ELF-1 (cell line): ENCODE data around the gene A2M.
A peak's percentile ranks its signal among the peaks of the same experiment; 100 is the strongest.
"Not testable (repeated sequence)": the region's sequence is repeated elsewhere in the genome, so short reads cannot be mapped to it uniquely, and the experiment has no call there.

Experiments used
- DNase-seq: peaks from one replicate; pipeline ENCODE4 v3.0.0-alpha.2; 2016; ENCODE audit warnings: low read depth, low spot score

A2M gene

GRCh38 chr12:9115731-9116559 is at the start of gene A2M:
A2M (minus strand) TSS chr12:9115919; CDS start chr12:9115849, 70 bp downstream.
- no peak for DNase-seq

DNA sequence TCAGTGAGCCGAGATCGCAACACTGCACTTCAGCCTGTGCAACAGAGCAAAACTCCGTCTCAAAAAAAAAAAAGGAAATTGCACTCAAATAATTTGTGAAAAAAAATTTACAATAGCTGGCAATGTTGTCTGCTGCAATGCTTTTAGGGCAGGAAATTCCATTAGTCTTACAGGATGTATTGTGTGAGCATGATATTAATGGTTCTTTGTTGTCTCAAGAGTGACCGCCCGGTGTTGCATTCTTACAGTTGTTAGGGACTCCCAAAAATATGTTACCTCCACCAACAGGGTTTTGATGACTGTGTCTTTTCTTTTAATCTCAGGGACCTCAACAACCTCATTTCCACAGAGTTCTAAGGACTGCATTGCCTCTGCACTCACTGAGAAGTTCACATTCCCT is 47.7 kb upstream of the A2M start:
- no peak for DNase-seq

DNA sequence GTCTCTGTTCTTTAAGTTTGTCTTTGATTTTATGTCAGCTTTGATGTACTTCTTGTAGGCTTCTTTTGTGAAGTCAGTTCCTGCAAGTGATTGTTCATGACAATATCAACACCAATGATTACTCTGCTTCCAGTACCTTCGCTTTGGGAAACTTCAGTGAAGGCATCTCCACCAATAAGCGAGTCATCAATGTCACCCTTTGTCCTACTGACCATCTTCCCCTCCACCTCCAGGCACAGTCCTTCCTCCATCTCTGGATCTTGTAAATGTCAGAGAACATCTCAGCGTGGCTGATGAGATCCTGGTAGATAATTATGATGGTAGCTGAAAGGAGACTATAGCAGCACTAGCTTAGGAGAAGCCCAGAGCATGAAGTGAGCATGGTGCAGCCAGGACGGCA is 40.4 kb upstream of the A2M start:
- no peak for DNase-seq

GRCh38 chr12:9149372-9149771 is 33.7 kb upstream of the A2M start:
- no peak for DNase-seq

- DNase-seq = no peak
Measured at GRCh38 chr12:9148926-9149325, 33.2 kb upstream of the A2M start.

GRCh38 chr12:9147461-9147860 is 31.7 kb upstream of the A2M start:
- DNase-seq = no peak

DNA sequence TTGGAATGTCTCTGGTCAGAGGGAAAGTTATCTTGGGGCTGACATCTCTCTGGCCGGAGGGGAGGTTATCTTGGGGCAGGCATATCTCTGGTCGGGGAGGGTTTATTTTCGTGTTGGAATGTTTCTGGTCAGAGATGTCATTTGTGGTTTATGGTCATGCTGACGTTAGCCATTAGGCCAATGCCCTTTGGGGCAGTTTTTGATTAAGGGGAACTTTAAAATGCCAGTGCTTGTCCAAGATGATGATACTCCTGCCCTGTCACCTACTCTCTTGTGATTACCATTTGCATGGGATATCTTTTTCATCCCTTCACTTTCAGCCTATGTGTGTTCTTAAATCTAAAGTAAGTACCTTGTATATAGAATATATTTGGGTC is 29.0 kb upstream of the A2M start:
- no peak for DNase-seq

- DNase-seq = no peak
Measured at GRCh38 chr12:9143929-9144729, 28.4 kb upstream of the A2M start.

- DNase-seq = no peak
Measured at GRCh38 chr12:9143137-9143536, 27.4 kb upstream of the A2M start.

DNA sequence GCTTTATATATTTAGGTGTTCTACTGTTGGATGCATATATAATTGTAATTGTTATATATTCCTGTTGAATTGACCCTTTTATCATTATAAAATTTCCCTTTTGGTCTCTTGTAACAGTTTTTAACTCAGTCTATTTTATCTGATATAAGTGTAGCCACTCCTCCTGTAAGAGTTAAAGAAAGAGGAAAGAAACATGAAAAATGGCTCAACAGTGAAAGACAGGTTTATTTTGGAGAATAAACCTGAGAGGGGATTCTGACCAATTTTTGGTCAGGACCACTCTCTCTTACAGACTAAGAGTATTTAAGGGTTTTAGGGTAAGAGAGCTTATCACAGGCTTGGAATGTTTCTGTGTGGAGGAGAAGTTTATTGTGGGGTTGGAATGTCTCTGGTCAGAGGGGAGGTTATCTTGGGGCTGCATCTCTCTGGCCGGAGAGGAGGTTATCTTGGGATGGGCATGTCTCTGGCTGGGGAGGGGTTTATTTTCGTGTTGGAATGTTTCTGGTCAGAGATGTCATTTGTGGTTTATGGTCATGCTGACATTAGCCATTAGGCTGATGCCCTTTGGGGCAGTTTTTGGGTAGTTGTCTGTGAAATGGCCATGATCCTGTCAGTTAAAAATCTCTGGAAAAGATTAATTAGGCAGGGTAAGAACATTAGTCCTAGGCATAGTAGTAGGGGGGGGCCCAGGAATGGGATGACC is 24.0 kb upstream of the A2M start:
- not testable (repeated sequence) for DNase-seq

DNA sequence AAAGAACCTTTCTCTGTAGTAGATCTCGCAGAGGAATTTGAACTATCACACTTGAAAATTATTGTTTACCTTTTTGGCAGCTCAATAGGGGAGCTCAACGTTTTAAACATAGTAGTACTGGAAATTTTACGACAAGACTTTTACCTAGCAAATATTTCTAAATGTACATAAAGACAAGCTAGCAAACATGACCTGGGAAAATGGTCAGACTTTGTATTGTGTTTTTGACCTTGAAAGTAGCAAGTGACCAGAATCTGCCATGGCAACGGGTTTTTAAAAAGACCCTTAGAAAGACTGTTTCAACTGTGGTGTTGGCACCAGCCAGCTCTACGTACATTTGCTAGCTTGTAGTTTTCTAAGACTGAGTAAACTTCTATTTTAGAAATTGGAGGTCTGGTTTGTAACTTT is 20.2 kb upstream of the A2M start:
- no peak for DNase-seq

DNA sequence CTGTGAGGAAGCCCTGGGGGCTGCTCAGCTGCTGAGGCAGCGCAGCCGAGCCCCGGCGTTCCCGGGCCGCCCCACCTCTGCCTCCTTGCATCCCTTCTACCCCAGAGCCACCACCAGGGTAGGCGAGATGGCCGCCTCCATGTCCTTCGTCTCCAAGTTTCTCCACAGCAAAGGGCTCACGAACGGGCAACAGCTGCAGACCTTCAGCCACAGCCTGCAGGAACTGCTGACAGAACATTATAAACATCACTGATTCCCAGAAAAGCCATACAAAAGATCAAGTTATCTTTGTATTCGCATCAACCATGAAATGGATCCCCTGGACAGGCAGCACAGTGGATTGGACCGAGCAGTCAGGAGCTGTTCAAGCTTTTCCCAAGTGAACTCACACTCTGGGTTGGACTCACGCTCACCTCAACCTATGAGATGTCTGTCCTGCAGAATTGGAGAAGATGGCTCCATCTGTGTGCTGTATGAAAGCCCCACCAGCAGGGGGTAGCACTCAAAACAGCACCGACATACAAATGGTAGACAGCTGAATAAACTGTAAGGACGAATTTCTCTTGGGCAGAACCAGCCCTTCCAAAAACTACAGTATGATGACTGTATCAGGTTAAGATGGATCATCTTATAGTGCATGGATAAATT is 19.4 kb upstream of the A2M start:
- no peak for DNase-seq

- no peak for DNase-seq
Measured at GRCh38 chr12:9133216-9133916, 17.6 kb upstream of the A2M start.

GRCh38 chr12:9132008-9132535 is 16.4 kb upstream of the A2M start:
- no peak for DNase-seq

GRCh38 chr12:9130244-9130643 is 14.5 kb upstream of the A2M start:
- no peak for DNase-seq

DNA sequence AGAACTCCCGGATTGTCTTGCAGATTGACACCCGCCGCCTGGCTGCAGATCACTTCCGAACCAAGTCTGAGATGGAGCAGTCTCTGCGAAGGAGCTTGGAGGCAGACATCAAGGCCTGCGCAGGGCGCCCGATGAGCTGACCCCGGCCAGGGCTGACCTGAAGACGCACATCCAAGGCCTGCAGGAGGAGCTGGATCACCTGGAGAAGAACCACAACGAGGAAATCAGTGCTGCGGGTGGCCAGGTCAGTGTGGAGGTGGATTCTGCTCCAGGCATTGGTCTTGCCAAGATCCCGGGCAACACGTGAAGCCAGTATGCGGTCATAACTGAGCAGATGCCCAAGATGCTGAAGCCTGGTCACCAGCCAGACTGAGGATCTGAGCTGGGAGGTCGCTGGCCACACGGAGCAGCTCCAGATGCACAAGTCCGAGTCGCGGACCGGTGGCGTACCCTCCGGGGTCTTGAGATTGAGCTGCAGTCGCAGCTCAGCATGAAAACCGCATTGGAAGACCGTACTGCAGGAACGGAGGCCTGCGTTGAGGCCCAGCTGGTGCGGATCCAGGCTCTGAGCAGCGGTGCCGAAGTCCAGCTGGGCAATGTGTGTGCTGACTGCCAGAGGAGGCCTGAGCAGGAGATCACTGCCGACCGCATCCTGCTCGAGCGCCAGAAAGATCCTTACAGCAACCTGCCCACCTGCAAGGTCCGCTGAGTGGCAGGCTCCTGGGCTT is 12.4 kb upstream of the A2M start:
- DNase-seq = peak; percentile 3

GRCh38 chr12:9127484-9127883 is 11.8 kb upstream of the A2M start:
- no peak for DNase-seq

DNA sequence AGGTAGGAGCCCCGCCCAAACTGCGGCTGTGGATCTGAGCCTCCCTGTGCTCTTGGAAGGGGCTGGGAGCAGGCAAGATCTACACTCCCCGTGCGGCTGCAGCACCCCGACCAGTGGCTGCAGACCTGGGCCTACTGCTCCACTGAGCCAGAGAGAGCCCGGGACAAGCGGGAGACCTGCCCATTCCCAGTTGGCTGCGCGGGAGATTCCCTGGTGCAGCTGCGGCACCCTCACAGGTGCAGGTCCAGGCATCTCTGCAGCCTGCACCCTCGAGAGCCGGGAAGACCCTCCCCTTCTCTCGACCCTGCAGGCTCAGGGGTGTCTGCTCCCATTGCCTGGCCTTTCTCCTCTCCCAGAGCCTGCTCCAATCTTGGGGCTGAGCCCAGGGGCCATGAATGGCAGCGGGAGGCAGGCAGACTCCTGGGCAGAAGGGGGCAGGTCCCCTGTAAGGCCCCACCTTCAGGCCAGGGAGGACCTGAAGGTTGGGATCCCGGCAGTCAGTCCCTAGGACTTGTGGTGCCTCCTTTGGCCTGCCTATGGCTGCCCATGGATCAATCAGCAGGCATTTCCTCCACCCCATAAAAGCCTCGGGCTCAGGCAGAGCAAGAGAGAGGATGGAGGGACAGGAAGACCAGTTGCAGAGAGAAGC is 8.8 kb upstream of the A2M start:
- no peak for DNase-seq

DNA sequence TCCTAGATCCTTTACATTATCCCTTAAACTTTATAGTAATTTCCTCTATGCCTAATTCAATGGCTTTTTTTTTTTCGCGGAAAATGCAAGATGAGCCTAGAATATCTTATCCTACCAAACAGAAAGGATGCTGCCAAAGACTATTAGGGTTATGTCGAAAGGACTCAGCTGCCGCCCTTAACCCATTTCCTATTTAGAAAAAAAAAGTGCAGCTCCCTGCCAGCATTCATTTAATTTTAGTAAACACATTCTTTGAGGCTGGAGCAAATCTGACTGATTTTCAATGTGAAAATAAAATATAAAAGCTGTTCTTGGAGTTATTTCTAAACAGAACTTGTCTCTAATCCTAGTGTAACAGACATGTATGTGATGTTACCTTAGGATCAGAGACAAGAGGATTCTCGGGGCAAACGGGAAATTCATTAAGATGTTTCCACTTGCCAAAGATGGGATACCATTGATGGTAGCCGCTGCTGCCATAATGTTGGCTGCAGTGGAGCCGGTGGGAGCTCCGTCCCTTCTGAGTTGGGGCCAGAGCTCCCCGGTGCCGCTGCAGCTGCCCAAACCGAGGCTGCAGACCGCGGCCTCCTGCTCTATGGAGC is 8.2 kb upstream of the A2M start:
- DNase-seq = no peak
